CD14-positive monocyte (primary cell): ENCODE measurements around the gene TIMM50. TPM values are rescaled to one million over a fixed set of nuclear protein-coding genes. Genes with fewer than 3 reads are reported as not detected.

Experiments used
- DNase-seq, 3 donors: peaks; one replicate each; pipeline ENCODE4 v3.0.0-alpha.2; 2011 to 2022
- H2AFZ ChIP-seq: 2 replicates; pipeline ENCODE4 v1.6.0; 2012; ENCODE audit warnings: mild to moderate bottlenecking, low read depth, low read length, inconsistent platforms; ENCODE audit not compliant: insufficient read depth, poor library complexity, severe bottlenecking
- H3K27ac ChIP-seq, 2 donors: 1 replicate in 1 of 2; 2 replicates in 1 of 2; pipeline ENCODE4 v1.5.1; 2012 to 2013; ENCODE audit warnings: low read length in 2 of 2, control low read depth in 1 of 2, inconsistent platforms in 1 of 2, low read depth in 1 of 2, mild to moderate bottlenecking in 1 of 2
- H3K27me3 ChIP-seq, 2 donors: one replicate each; pipeline versions ENCODE4 v1.6.0 to v1.6.1; 2011 to 2013; ENCODE audit warnings: low read length in 2 of 2; ENCODE audit not compliant: control insufficient read depth in 2 of 2, insufficient read depth in 2 of 2
- H3K36me3 ChIP-seq, 2 donors: replicated peaks in 1 of 2; 1 replicate in 1 of 2; 2 replicates in 1 of 2; pipeline versions ENCODE4 v1.5.1 to v1.6.1; 2012 to 2013; ENCODE audit warnings: low read length in 2 of 2, control low read depth in 1 of 2, inconsistent platforms in 1 of 2, mild to moderate bottlenecking in 1 of 2; ENCODE audit not compliant: insufficient read depth in 2 of 2, control insufficient read depth in 1 of 2
- H3K4me1 ChIP-seq, 2 donors: 1 replicate in 1 of 2; 2 replicates in 1 of 2; pipeline versions ENCODE4 v1.5.1 to v1.6.1; 2012 to 2013; ENCODE audit warnings: low read length in 2 of 2, control low read depth in 1 of 2, inconsistent platforms in 1 of 2, mild to moderate bottlenecking in 1 of 2, moderate library complexity in 1 of 2; ENCODE audit not compliant: insufficient read depth in 2 of 2, control insufficient read depth in 1 of 2
- H3K4me2 ChIP-seq: replicated peaks from 2 replicates; pipeline ENCODE3; 2012; ENCODE audit warnings: low read length, moderate library complexity, mild to moderate bottlenecking; ENCODE audit not compliant: poor library complexity, severe bottlenecking; ENCODE audit errors: extremely low read depth
- H3K4me3 ChIP-seq, 3 experiments: fragments of 200-600 bp in 1 of 3; sonication (generic) in 1 of 3; replicated peaks in 1 of 3; 1 replicate in 2 of 3; 2 replicates in 1 of 3; pipeline ENCODE4 v1.5.1; 2011 to 2013; ENCODE audit warnings: low read length in 3 of 3, mild to moderate bottlenecking in 3 of 3, control low read depth in 2 of 3, low read depth in 2 of 3, inconsistent platforms in 1 of 3, moderate library complexity in 1 of 3
- H3K79me2 ChIP-seq: 2 replicates; pipeline ENCODE4 v1.6.0; 2012; ENCODE audit warnings: mild to moderate bottlenecking, control low read depth, inconsistent platforms, low read length, moderate library complexity; ENCODE audit not compliant: insufficient read depth
- H3K9ac ChIP-seq: 2 replicates; pipeline ENCODE4 v1.6.0; 2017; ENCODE audit warnings: low read length, mild to moderate bottlenecking; ENCODE audit not compliant: insufficient read depth, poor library complexity, severe bottlenecking
- H3K9me3 ChIP-seq, 2 donors: replicated peaks in 1 of 2; 1 replicate in 1 of 2; 2 replicates in 1 of 2; pipeline versions ENCODE4 v1.5.1 to v1.6.1; 2012 to 2013; ENCODE audit warnings: low read length in 2 of 2, control low read depth in 1 of 2; ENCODE audit not compliant: control insufficient read depth in 1 of 2, insufficient read depth in 1 of 2
- H4K20me1 ChIP-seq: 2 replicates; pipeline ENCODE4 v1.6.0; 2012; ENCODE audit warnings: mild to moderate bottlenecking, low read length, control low read depth, moderate library complexity; ENCODE audit not compliant: insufficient read depth
- H3K27ac Mint-ChIP-seq, 7 donors: one replicate each; pipeline ENCODE4 v1.8.0; 2020; ENCODE audit warnings: mild to moderate bottlenecking in 7 of 7, mixed read lengths in 7 of 7, moderate library complexity in 6 of 7, inconsistent platforms in 2 of 7
- H3K27me3 Mint-ChIP-seq, 3 donors: one replicate each; pipeline ENCODE4 v1.8.0; 2021 to 2022; ENCODE audit warnings: low read depth in 3 of 3, mild to moderate bottlenecking in 3 of 3, mixed read lengths in 3 of 3, moderate library complexity in 3 of 3, inconsistent platforms in 1 of 3
- H3K36me3 Mint-ChIP-seq, 2 donors: one replicate each; pipeline ENCODE4 v1.8.0; 2020; ENCODE audit warnings: mixed read lengths in 2 of 2, inconsistent platforms in 1 of 2, mild to moderate bottlenecking in 1 of 2
- H3K4me1 Mint-ChIP-seq: one replicate; pipeline ENCODE4 v1.8.0; 2020; ENCODE audit warnings: mild to moderate bottlenecking, mixed read lengths
- H3K4me3 Mint-ChIP-seq, 2 donors: one replicate each; pipeline ENCODE4 v1.8.0; 2020; ENCODE audit warnings: mild to moderate bottlenecking in 2 of 2, mixed read lengths in 2 of 2, moderate library complexity in 1 of 2
- H3K9me3 Mint-ChIP-seq, 7 donors: one replicate each; pipeline ENCODE4 v1.8.0; 2020 to 2022; ENCODE audit warnings: mixed read lengths in 7 of 7, mild to moderate bottlenecking in 6 of 7, moderate library complexity in 6 of 7, inconsistent platforms in 2 of 7
- CTCF ChIP-seq: fragments of 200-600 bp; IDR thresholded peaks from one replicate; pipeline ENCODE4 v1.8.0; 2022; ENCODE audit warnings: antibody characterized with exemption, mild to moderate bottlenecking
- WGBS: methylation state at CpG from one replicate; pipeline ENCODE4 v1.1.5; 2013; ENCODE audit warnings: missing lambda C conversion rate; ENCODE audit not compliant: insufficient coverage; 5-methylcytosine and 5-hydroxymethylcytosine counted together
- intact Hi-C, 2 donors: fragments of 100-400 bp; cut with micrococcal nuclease; formaldehyde crosslinking; loops; one replicate each; pipeline versions ENCODE4 v1.15.0 to v1.15.1; 2023
- polyA plus RNA-seq, 3 donors: library from polyadenylated mRNA; depleted of rRNA in 1 of 3; unstranded in 2 of 3; stranded (reverse) in 1 of 3; fragments of 300-500 nt in 2 of 3; fragments of >200 nt in 1 of 3; fragmentation: Illumina TruSeq in 2 of 3; gene quantifications; 1 replicate in 2 of 3; 2 replicates in 1 of 3; pipeline ENCODE4 v1.2.3, GENCODE V29; 2012 to 2021

Gene TIMM50
- polyA plus RNA-seq, 3 donors: 22.0 to 54.6 (median 43.8) TPM

GRCh38 chr19:39525205-39525604, 44.6 kb downstream of the TIMM50 start:
- no peak overlapping the region for H3K9ac ChIP-seq
- TF ChIP-seq CTCF: no peak
- no peaks in the 10 kb centered on the region for H3K79me2 ChIP-seq
- no peaks in the 10 kb centered on the region for H3K36me3 ChIP-seq
- intact Hi-C loops: no loop called here
- peaks cover 0 to 9% of the 10 kb centered on the region in 2 donors for H3K4me1 ChIP-seq
- Mint-ChIP-seq H3K27ac (peak overlapping the region in 3 of 7 donors; percentile 34 to 56 (median 45)), H3K27me3 (peaks cover 0 to 5% (median 3%) of the 10 kb centered on the region in 3 donors), H3K4me3 (no peak overlapping the region), H3K4me1 (peaks cover 7% of the 10 kb centered on the region), H3K36me3 (peaks cover 3 to 6% of the 10 kb centered on the region in 2 donors), H3K9me3 (peaks cover 0 to 2% (median 0%) of the 10 kb centered on the region in 7 donors)
- H2AFZ ChIP-seq: no peak overlapping the region
- H3K9me3 ChIP-seq: no peaks in the 10 kb centered on the region
- no peaks in the 10 kb centered on the region for H3K27me3 ChIP-seq
- H3K4me3 ChIP-seq: no peak overlapping the region
- no peak overlapping the region for H3K4me2 ChIP-seq
- WGBS: no CpG with 5 or more reads among the region's 3 CpGs
- DNase-seq: no peak
- H3K27ac ChIP-seq: no peak overlapping the region
- no peaks in the 10 kb centered on the region for H4K20me1 ChIP-seq

GRCh38 chr19:39531834-39532232, 51.2 kb downstream of the TIMM50 start:
- intact Hi-C loops: loop anchor here (5.0 to 10.0 kb wide), 7 partner anchors 50 to 190 kb away; partner anchors contain the start of genes MED29 (in 2 of the 2), PAF1 (in 2 of the 2), RPS16 (in 1 of the 2) and SAMD4B (in 1 of the 2)

More at GRCh38 chr19:39531834-39532232, 51.2 kb downstream of the TIMM50 start:
- TF ChIP-seq CTCF: no peak
- 60% methylated on average over 9 of the region's 14 CpGs for WGBS
- Mint-ChIP-seq H3K27ac (peak overlapping the region; percentile 60 to 92 (median 83)), H3K4me3 (peak overlapping the region; percentile 93 to 95), H3K36me3 (peaks cover 2 to 6% of the 10 kb centered on the region in 2 donors), H3K4me1 (peaks cover 11% of the 10 kb centered on the region), H3K27me3 (peaks cover 0 to 2% (median 0%) of the 10 kb centered on the region in 3 donors), H3K9me3 (peaks cover 0 to 2% (median 0%) of the 10 kb centered on the region in 7 donors)
- Histone ChIP-seq H3K9ac (peak overlapping the region; percentile 83), H3K4me3 (peak overlapping the region; percentile 68 to 92 (median 77)), H3K27ac (peak overlapping the region; percentile 41 to 84), H3K36me3 (no peaks in the 10 kb centered on the region), H3K9me3 (no peaks in the 10 kb centered on the region), H2AFZ (peak overlapping the region; percentile 97), H3K27me3 (no peaks in the 10 kb centered on the region), H4K20me1 (no peaks in the 10 kb centered on the region), H3K4me1 (peaks cover 8 to 11% of the 10 kb centered on the region in 2 donors), H3K79me2 (peaks cover 15% of the 10 kb centered on the region), H3K4me2 (peak overlapping the region; percentile 87)
- no peak for DNase-seq
